Endothelial cell of umbilical vein (primary cell): Measurements from ENCODE around the gene SGSM2. TPM values are rescaled to one million over a fixed set of nuclear protein-coding genes. Genes with fewer than 3 reads are reported as not detected.
A peak's percentile ranks its signal among the peaks of the same experiment; 100 is the strongest.

Source experiments
- BruUV-seq: library from RNA; stranded (reverse); fragments of 400-500 nt; replicated peaks from 2 replicates; lab custom pipeline; 2021; lab: Mats Ljungman, UMichigan
- CTCF ChIA-PET: fragments of 300-600, 350-600 bp; sonication (Branson Sonifier 250); formaldehyde crosslinking; loops from one replicate; lab custom pipeline; 2021; ENCODE audit warnings: antibody characterized with exemption, inconsistent platforms; lab: Charles Lee
- POLR2A ChIA-PET: fragments of 300-600, 350-600 bp; sonication (Branson Sonifier 250); formaldehyde crosslinking; loops from one replicate; lab custom pipeline; 2021; ENCODE audit warnings: antibody characterized with exemption, inconsistent platforms; lab: Charles Lee
- DNase-seq: peaks from one replicate; pipeline ENCODE4 v3.0.0-alpha.2; 2011; ENCODE audit warnings: low read depth, low spot score
- FAIRE-seq: peaks from 2 replicates; lab custom pipeline; 2011; peaks lifted over from hg19 to GRCh38; lab: Jason Lieb, UNC
- H2AFZ ChIP-seq: 2 replicates; pipeline ENCODE4 v1.6.0; 2012; ENCODE audit warnings: low read depth, low read length, control low read depth, inconsistent platforms
- H3K27ac ChIP-seq: 2 replicates; pipeline ENCODE4 v1.5.1; 2011; ENCODE audit warnings: low read depth, mild to moderate bottlenecking, control low read depth, low read length, moderate library complexity; ENCODE audit not compliant: insufficient read depth
- H3K27me3 ChIP-seq, 2 experiments: 2 replicates each; pipeline versions ENCODE4 v1.6.0 to v1.6.1; 2011; ENCODE audit warnings: low read length in 2 of 2, mixed read lengths in 1 of 2; ENCODE audit not compliant: control insufficient read depth in 2 of 2, insufficient read depth in 2 of 2
- H3K36me3 ChIP-seq, 2 experiments: 2 replicates in 1 of 2; 3 replicates in 1 of 2; pipeline ENCODE4 v1.5.1; 2011; ENCODE audit warnings: low read length in 2 of 2, mild to moderate bottlenecking in 1 of 2, moderate library complexity in 1 of 2; ENCODE audit not compliant: control insufficient read depth in 2 of 2, insufficient read depth in 2 of 2; ENCODE audit errors: extremely low read depth in 1 of 2
- H3K4me1 ChIP-seq: 3 replicates; pipeline ENCODE4 v1.5.1; 2011; ENCODE audit warnings: mild to moderate bottlenecking, low read length; ENCODE audit not compliant: control insufficient read depth, insufficient read depth; ENCODE audit errors: extremely low read depth
- H3K4me2 ChIP-seq: 2 replicates; pipeline ENCODE4 v1.6.1; 2011; ENCODE audit warnings: low read length, control low read depth, mixed read lengths; ENCODE audit not compliant: insufficient read depth
- H3K4me3 ChIP-seq, 3 experiments: fragments of 200-600 bp in 1 of 3; sonication (generic), shearing (Covaris generic) in 1 of 3; replicated peaks in 1 of 3; 2 replicates each; pipeline ENCODE4 v1.5.1; 2011 to 2016; ENCODE audit warnings: control low read depth in 3 of 3, low read length in 3 of 3, mild to moderate bottlenecking in 2 of 3, inconsistent platforms in 1 of 3, low read depth in 1 of 3, moderate library complexity in 1 of 3; ENCODE audit not compliant: insufficient read depth in 1 of 3
- H3K79me2 ChIP-seq: 2 replicates; pipeline ENCODE4 v1.6.0; 2012; ENCODE audit warnings: low read length, inconsistent platforms; ENCODE audit not compliant: control insufficient read depth, insufficient read depth
- H3K9ac ChIP-seq: replicated peaks from 2 replicates; pipeline ENCODE3; 2011; ENCODE audit warnings: low read length, control low read depth; ENCODE audit not compliant: insufficient read depth; ENCODE audit errors: extremely low read depth
- H3K9me1 ChIP-seq: replicated peaks from 3 replicates; pipeline ENCODE4 v1.6.0; 2011; ENCODE audit warnings: mild to moderate bottlenecking, low read length; ENCODE audit not compliant: control insufficient read depth, insufficient read depth; ENCODE audit errors: extremely low read depth
- H3K9me3 ChIP-seq: replicated peaks from 2 replicates; pipeline ENCODE4 v1.5.1; 2012; ENCODE audit warnings: low read length, inconsistent platforms; ENCODE audit not compliant: control insufficient read depth, insufficient read depth
- H4K20me1 ChIP-seq: replicated peaks from 2 replicates; pipeline ENCODE3; 2011; ENCODE audit warnings: mild to moderate bottlenecking, low read length; ENCODE audit not compliant: control insufficient read depth, insufficient read depth; ENCODE audit errors: extremely low read depth
- CTCF ChIP-seq, 2 donors: IDR thresholded peaks; 1 replicate in 1 of 2; 2 replicates in 1 of 2; pipeline ENCODE4 v1.5.1; 2011; ENCODE audit warnings: low read length in 2 of 2, mild to moderate bottlenecking in 2 of 2, moderate library complexity in 2 of 2, control low read depth in 1 of 2, inconsistent platforms in 1 of 2, low read depth in 1 of 2; ENCODE audit not compliant: insufficient read depth in 1 of 2; ENCODE audit errors: extremely low read depth in 1 of 2
- EZH2 ChIP-seq: IDR thresholded peaks from 2 replicates; pipeline ENCODE4 v1.6.1; 2012; ENCODE audit warnings: borderline replicate concordance, low read depth, mild to moderate bottlenecking, moderate library complexity, low read length, inconsistent platforms; ENCODE audit not compliant: severe bottlenecking
- FOS ChIP-seq: IDR thresholded peaks from 2 replicates; pipeline ENCODE4 v1.6.1; 2011; ENCODE audit warnings: mild to moderate bottlenecking, low read length, moderate library complexity, borderline replicate concordance; ENCODE audit not compliant: insufficient read depth
- GATA2 ChIP-seq: IDR thresholded peaks from 2 replicates; pipeline ENCODE4 v1.7.0; 2011; ENCODE audit warnings: low read depth, mild to moderate bottlenecking, moderate library complexity, mixed read lengths, low read length; ENCODE audit not compliant: insufficient read length, insufficient read depth
- JUN ChIP-seq: IDR thresholded peaks from 2 replicates; pipeline ENCODE4 v1.6.1; 2011; ENCODE audit warnings: borderline replicate concordance, low read depth; ENCODE audit not compliant: insufficient read length, insufficient read depth
- MAX ChIP-seq: IDR thresholded peaks from 2 replicates; pipeline ENCODE4 v1.6.1; 2011; ENCODE audit not compliant: insufficient read depth, insufficient read length
- MYC ChIP-seq: IDR thresholded peaks from one replicate; pipeline ENCODE4 v1.6.1; 2011; ENCODE audit warnings: mild to moderate bottlenecking, low read depth, low read length
- POLR2A ChIP-seq: IDR thresholded peaks from 2 replicates; pipeline ENCODE4 v1.6.1; 2012; ENCODE audit warnings: low read depth, mild to moderate bottlenecking, control low read depth, low read length
- POLR2AphosphoS5 ChIP-seq: IDR thresholded peaks from 2 replicates; pipeline ENCODE4 v1.6.1; 2012; ENCODE audit warnings: low read depth, mild to moderate bottlenecking, control low read depth, low read length, moderate library complexity; ENCODE audit not compliant: insufficient read depth
- dilution Hi-C: fragments of 300-500 bp; cut with MboI; formaldehyde crosslinking; loops from one replicate; pipeline ENCODE4 v1.15.0; 2019; ENCODE audit warnings: low sequenced_read_pairs; ENCODE audit not compliant: extremely low pct_ligation_motif_present
- intact Hi-C: fragments of 100-400 bp; cut with micrococcal nuclease; formaldehyde crosslinking; loops from one replicate; pipeline ENCODE4 v1.10.0; 2022
- polyA plus RNA-seq, 4 experiments: library from polyadenylated mRNA; depleted of rRNA in 3 of 4; stranded (reverse) in 3 of 4; unstranded in 1 of 4; fragments of >200 nt; gene quantifications; 2 replicates each; pipeline versions ENCODE4 v1.2.1 to v1.2.3, GENCODE V29; 2011 to 2012; ENCODE audit warnings: missing spikeins in 1 of 4
- total RNA-seq: library from RNA; stranded (reverse); gene quantifications from 2 replicates; pipeline ENCODE4 v1.2.3, GENCODE V29; 2021

Gene SGSM2
- total and polyA plus RNA-seq, 2 donors (not counting 3 experiments of a cell fraction or from before 2014, with no cell fraction given), result 61.6 to 94.5 TPM

- no peak overlapping the region for H3K4me3 ChIP-seq
- BruUV-seq, result no TSS peak
These were observed 58.2 kb downstream of the SGSM2 start for GRCh38 chr17:2395258-2396181.

More at GRCh38 chr17:2395258-2396181, 58.2 kb downstream of the SGSM2 start:
- dilution Hi-C loops (no loop called here), intact Hi-C loops (loop anchor here (1.0 kb wide), 1 partner anchor 13 kb away; no protein-coding TSS in a partner anchor)
- ChIA-PET POLR2A (no interaction called here), CTCF (interaction anchor here (0.6 to 1.1 kb wide), 2 partner anchors 13 to 21 kb away, joined by 3 to 12 read pairs; no protein-coding TSS in a partner anchor)
- Histone ChIP-seq H3K27me3 (no peaks in the 10 kb centered on the region), H3K9me3 (no peaks in the 10 kb centered on the region), H3K79me2 (peaks cover 24% of the 10 kb centered on the region), H3K9me1 (no peaks in the 10 kb centered on the region), H2AFZ (no peak overlapping the region), H3K27ac (peak overlapping the region; percentile 63), H3K9ac (peak overlapping the region; percentile 37), H4K20me1 (no peaks in the 10 kb centered on the region), H3K4me2 (peak overlapping the region; percentile 10), H3K4me1 (peaks cover 45% of the 10 kb centered on the region), H3K36me3 (no peaks in the 10 kb centered on the region)
- no peak for TF ChIP-seq FOS
- TF ChIP-seq MAX, result no peak
- TF ChIP-seq MYC, result no peak
- no peak for TF ChIP-seq EZH2
- TF ChIP-seq GATA2, result no peak
- TF ChIP-seq CTCF (IDR thresholded peaks at IDR 0.05; ENCODE audit: extremely low read depth in 1 of 2, insufficient read depth in 1 of 2, low read depth in 1 of 2, low read length in 2 of 2), result no peak
- no peak for TF ChIP-seq JUN
- no peak for TF ChIP-seq POLR2A
- TF ChIP-seq POLR2AphosphoS5, result no peak
- peak; percentile 23 for DNase-seq
- FAIRE-seq, result peak; percentile 59
